Measurements from ENCODE around the gene RTCB.
A peak's percentile ranks its signal among the peaks of the same experiment; 100 is the strongest.

The RTCB gene

DNA sequence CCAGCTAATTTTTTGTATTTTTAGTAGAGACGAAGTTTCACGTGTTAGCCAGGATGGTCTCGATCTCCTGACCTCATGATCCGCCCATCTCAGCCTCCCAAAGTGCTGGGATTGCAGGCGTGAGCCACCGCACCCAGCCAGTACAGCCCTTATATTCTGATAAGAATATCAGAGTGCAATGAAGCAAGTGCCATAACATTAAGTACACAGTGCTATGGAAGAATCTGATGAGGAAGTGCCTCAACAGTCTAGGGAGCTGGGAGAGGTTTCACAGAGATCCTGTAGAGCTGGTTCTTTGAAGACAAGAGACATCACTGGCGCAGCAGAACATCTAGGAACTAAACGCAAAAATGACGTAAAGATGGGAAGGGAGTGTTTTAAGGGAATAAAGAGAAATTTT, 2.1 kb downstream of the RTCB start:
- H3K4me3 ChIP-seq = peak overlapping the region in 1 of 2 donors; percentile 97
- H3K4me1 ChIP-seq = peaks cover 0 to 30% (median 15%) of the 10 kb centered on the region in 4 donors
- TF ChIP-seq, protein P1, sequence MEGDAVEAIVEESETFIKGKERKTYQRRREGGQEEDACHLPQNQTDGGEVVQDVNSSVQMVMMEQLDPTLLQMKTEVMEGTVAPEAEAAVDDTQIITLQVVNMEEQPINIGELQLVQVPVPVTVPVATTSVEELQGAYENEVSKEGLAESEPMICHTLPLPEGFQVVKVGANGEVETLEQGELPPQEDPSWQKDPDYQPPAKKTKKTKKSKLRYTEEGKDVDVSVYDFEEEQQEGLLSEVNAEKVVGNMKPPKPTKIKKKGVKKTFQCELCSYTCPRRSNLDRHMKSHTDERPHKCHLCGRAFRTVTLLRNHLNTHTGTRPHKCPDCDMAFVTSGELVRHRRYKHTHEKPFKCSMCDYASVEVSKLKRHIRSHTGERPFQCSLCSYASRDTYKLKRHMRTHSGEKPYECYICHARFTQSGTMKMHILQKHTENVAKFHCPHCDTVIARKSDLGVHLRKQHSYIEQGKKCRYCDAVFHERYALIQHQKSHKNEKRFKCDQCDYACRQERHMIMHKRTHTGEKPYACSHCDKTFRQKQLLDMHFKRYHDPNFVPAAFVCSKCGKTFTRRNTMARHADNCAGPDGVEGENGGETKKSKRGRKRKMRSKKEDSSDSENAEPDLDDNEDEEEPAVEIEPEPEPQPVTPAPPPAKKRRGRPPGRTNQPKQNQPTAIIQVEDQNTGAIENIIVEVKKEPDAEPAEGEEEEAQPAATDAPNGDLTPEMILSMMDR (IDR thresholded peaks at IDR 0.05) = no peak
- no peak overlapping the region for H3K27ac ChIP-seq
- H3K9me3 ChIP-seq = no peaks in the 10 kb centered on the region
- H3K27me3 ChIP-seq = no peaks in the 10 kb centered on the region
- no peak for DNase-seq
- intact Hi-C loops (cut with DNase I; ENCODE audit: low total_unique reads) = loop anchor here (5.0 kb wide), 1 partner anchor 62 kb away; the partner anchor contains the start of gene FBXO7
- peaks cover 30 to 38% (median 35%) of the 10 kb centered on the region in 3 donors for H3K36me3 ChIP-seq

DNA sequence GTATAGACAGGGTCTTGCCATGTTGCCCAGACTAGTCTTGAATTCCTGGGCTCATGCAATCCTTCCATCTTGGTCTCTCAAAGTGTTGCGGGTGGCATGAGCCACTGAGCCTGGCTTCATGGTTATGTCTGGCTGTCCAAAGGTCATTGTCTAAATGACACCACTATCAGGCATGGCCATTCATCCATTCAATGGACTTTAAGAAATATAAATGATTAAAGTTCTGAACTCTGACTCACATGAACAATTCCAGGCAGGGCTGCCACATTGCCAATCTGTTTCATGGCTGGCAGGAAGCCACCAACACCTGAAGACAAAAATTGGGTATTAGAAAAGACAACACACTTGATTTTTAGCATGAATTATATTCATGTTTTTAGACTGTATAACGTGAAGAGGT, 4.1 kb downstream of the RTCB start:
- H3K9me3 ChIP-seq = no peaks in the 10 kb centered on the region
- no peaks in the 10 kb centered on the region for H3K27me3 ChIP-seq
- intact Hi-C loops (cut with DNase I; ENCODE audit: low total_unique reads) = no loop called here
- TF ChIP-seq, protein P1 (IDR thresholded peaks at IDR 0.05) = no peak
- no peak overlapping the region for H3K27ac ChIP-seq
- no peak overlapping the region for H3K4me3 ChIP-seq
- peaks cover 0 to 30% (median 15%) of the 10 kb centered on the region in 4 donors for H3K4me1 ChIP-seq
- peaks cover 47 to 56% (median 51%) of the 10 kb centered on the region in 3 donors for H3K36me3 ChIP-seq
- no peak for DNase-seq

DNA sequence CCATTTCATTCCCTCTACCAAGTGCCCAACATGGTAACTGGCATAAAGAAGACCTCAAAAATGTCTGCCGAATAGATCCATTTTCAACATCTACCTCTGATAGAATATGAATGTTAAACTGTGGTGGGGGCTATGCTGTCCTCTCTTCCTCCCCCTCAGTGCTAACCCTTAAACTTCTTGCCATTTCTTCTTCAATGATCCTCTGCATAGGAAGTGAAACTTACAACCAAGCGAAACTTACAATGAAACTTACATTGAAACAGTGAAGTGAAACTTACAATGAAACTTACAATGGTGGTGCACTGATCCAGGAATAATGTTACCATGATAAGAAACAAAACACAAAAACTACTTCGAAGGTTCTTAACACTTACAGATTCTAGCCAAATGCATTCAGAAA, 4.7 kb downstream of the RTCB start:
- TF ChIP-seq, protein P1 (IDR thresholded peaks at IDR 0.05) = no peak
- H3K4me3 ChIP-seq = no peak overlapping the region
- intact Hi-C loops (cut with DNase I; ENCODE audit: low total_unique reads) = no loop called here
- DNase-seq = no peak
- peaks cover 51 to 62% (median 57%) of the 10 kb centered on the region in 3 donors for H3K36me3 ChIP-seq
- H3K4me1 ChIP-seq = peaks cover 0 to 24% (median 15%) of the 10 kb centered on the region in 4 donors
- H3K9me3 ChIP-seq = no peaks in the 10 kb centered on the region
- no peaks in the 10 kb centered on the region for H3K27me3 ChIP-seq
- no peak overlapping the region for H3K27ac ChIP-seq

DNA sequence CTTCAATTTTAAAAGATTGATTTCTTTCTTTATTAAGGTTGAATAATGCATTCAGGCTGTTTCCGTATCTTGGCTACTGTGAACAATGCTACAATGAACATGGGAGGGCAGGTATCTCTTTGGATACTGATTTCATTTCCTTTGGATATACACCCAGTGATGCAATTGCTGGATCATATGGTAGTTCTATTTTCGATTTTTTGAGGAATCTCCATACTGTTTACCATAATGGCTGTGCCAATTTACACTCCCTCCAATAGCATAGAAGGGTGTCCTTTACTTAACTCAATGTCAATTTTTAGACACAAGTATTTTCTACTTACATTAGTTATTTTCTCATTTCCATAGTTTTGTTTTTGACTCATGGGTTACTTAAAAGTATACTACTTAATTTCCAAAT, 8.0 kb downstream of the RTCB start:
- intact Hi-C loops (cut with DNase I; ENCODE audit: low total_unique reads) = no loop called here
- Histone ChIP-seq H3K27me3 (no peaks in the 10 kb centered on the region), H3K9me3 (no peaks in the 10 kb centered on the region), H3K27ac (no peak overlapping the region), H3K4me1 (peaks cover 0 to 8% (median 0%) of the 10 kb centered on the region in 4 donors), H3K36me3 (peaks cover 84 to 95% (median 88%) of the 10 kb centered on the region in 3 donors), H3K4me3 (no peak overlapping the region)
- DNase-seq = no peak
- TF ChIP-seq, protein P1 (IDR thresholded peaks at IDR 0.05) = no peak

DNA sequence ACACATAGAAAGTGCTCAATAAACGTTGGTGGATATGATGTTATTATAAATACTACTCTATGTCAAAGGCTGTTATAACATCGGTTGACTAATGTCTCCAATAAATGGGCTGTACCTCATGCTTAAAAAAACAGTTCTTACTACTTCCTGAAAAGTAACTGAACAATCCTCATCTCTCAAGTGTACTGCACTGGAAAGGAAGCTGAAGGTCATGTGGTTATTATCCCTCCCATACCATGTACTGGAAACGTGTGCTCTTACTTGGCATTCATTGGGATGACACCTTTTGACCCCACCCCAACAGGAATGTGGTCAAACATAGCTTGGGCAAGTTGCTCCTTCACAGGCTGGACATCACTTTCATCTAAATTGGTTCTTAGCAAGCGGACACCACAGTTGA, 10.6 kb downstream of the RTCB start:
- H3K4me3 ChIP-seq = no peak overlapping the region
- H3K9me3 ChIP-seq = no peaks in the 10 kb centered on the region
- H3K27me3 ChIP-seq = no peaks in the 10 kb centered on the region
- intact Hi-C loops (cut with DNase I; ENCODE audit: low total_unique reads) = no loop called here
- DNase-seq = no peak
- TF ChIP-seq, protein P1 (IDR thresholded peaks at IDR 0.05) = no peak
- H3K27ac ChIP-seq = no peak overlapping the region
- H3K36me3 ChIP-seq = peaks cover 89 to 97% (median 94%) of the 10 kb centered on the region in 3 donors
- no peaks in the 10 kb centered on the region for H3K4me1 ChIP-seq

DNA sequence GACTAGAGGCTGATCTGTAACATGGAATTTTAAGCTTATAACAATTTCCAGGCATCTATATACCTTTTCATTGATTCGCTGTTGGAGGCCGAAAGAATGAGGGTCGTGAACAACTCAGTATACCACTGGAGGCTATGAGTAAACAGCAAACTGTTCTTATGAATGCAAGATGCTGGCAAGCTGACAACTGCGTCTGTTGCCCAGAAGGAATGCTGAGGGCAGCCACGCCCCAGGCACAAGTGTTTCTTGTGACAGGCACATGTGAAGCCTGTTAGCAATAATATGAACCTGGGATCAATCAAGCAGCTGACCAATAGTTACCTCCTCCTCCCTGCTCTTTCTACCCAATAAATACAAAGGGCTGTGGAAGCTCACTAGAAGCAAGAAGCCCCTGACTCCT, 15.3 kb downstream of the RTCB start:
- TF ChIP-seq, protein P1 (IDR thresholded peaks at IDR 0.05) = no peak
- H3K9me3 ChIP-seq = no peaks in the 10 kb centered on the region
- H3K27ac ChIP-seq = no peak overlapping the region
- H3K4me1 ChIP-seq = no peaks in the 10 kb centered on the region
- no peaks in the 10 kb centered on the region for H3K27me3 ChIP-seq
- H3K36me3 ChIP-seq = peaks cover 92 to 100% (median 100%) of the 10 kb centered on the region in 3 donors
- no peak for DNase-seq
- H3K4me3 ChIP-seq = no peak overlapping the region
- intact Hi-C loops (cut with DNase I; ENCODE audit: low total_unique reads) = no loop called here

Measured in tibial artery (tissue), 4 donors.